Measurements from ENCODE around the gene EPB41.

The EPB41 gene

DNA sequence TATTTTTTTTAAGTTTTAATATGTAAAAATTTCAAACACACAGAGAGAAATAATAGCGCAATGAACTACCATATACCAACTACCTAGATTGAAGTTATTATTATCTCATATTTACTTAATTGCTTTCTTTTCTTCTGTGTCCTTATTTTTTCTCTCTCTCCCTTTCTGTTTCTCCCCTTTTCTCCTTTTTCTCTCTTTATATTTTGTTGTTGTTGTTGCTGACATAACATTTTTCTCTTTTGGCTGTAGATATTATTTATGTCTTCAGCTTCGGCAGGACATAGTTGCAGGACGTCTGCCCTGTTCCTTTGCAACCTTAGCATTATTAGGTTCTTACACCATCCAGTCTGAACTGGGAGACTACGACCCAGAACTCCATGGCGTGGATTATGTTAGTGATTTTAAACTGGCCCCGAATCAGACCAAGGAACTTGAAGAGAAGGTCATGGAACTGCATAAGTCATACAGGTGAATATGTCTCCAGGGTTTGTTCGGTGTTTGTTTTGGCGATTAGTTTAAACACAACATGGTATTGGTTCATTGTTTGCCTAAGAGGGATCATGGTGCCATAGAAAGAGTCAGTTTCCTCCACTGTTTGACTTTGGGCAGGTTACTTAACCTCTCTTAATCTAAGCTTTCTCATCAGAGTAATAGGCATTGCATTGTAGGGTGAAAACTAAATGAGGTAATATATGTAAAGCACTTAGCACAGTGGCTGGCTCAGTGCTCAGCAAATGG is 103.8 kb downstream of the EPB41 start:
- CTCF ChIA-PET = no interaction called here
- DNase-seq (ENCODE audit: extremely low spot score) = no peak
- TF ChIP-seq FOXM1 (IDR thresholded peaks at IDR 0.05; ENCODE audit: borderline replicate concordance) = no peak
- TF ChIP-seq BHLHE40 (IDR thresholded peaks at IDR 0.05; ENCODE audit: borderline replicate concordance) = no peak
- TF ChIP-seq ELF4 (IDR thresholded peaks at IDR 0.05) = no peak
- TF ChIP-seq SP1 (IDR thresholded peaks at IDR 0.05) = no peak
- TF ChIP-seq NFRKB (IDR thresholded peaks at IDR 0.05) = no peak
- no peak for TF ChIP-seq FOXK2 (IDR thresholded peaks at IDR 0.05)
- TF ChIP-seq SUZ12 (IDR thresholded peaks at IDR 0.05) = no peak
- TF ChIP-seq TARDBP (IDR thresholded peaks at IDR 0.05) = no peak
- no peak for TF ChIP-seq HDGF (IDR thresholded peaks at IDR 0.05; ENCODE audit: borderline replicate concordance)
- no peak for TF ChIP-seq FOXA1 (IDR thresholded peaks at IDR 0.05)
- no peak for TF ChIP-seq ARNT (IDR thresholded peaks at IDR 0.05)
- no peak for TF ChIP-seq ZNF384 (IDR thresholded peaks at IDR 0.05)
- TF ChIP-seq, protein P1, sequence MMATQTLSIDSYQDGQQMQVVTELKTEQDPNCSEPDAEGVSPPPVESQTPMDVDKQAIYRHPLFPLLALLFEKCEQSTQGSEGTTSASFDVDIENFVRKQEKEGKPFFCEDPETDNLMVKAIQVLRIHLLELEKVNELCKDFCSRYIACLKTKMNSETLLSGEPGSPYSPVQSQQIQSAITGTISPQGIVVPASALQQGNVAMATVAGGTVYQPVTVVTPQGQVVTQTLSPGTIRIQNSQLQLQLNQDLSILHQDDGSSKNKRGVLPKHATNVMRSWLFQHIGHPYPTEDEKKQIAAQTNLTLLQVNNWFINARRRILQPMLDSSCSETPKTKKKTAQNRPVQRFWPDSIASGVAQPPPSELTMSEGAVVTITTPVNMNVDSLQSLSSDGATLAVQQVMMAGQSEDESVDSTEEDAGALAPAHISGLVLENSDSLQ (IDR thresholded peaks at IDR 0.05) = no peak
- POLR2A ChIA-PET = no interaction called here

DNA sequence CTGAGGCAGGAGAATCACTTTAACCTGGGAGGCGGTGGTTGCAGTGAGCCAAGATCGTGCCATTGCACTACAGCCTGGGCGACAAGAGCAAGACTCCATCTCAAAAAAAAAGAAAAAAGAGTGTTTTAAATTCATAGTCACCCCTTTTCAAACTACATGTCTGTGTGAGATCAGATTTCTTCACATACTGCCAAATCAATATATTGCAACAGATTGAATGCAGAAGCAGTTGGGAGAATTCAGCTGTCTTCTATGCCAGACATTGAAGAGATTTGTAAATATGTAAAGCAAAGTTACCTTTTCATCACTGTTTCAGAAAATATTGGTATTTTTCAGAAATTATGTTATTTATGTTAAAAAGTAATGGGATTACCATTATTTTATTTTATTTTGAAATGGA is 108.3 kb downstream of the EPB41 start:
- ChIA-PET CTCF (interaction anchor here (0.7 kb wide), 1 partner anchor 10 kb away, joined by 3 read pairs; no protein-coding TSS in a partner anchor), POLR2A (no interaction called here)
- TF ChIP-seq ARNT (IDR thresholded peaks at IDR 0.05) (no peak), L3MBTL2 (conservative IDR thresholded peaks at IDR 0.05) (no peak), CTBP1 (IDR thresholded peaks at IDR 0.05; ENCODE audit: borderline replicate concordance) (no peak), NFRKB (IDR thresholded peaks at IDR 0.05) (no peak), FOXK2 (IDR thresholded peaks at IDR 0.05) (no peak), SP1 (IDR thresholded peaks at IDR 0.05) (no peak), HDGF (IDR thresholded peaks at IDR 0.05; ENCODE audit: borderline replicate concordance) (no peak), FOXM1 (IDR thresholded peaks at IDR 0.05; ENCODE audit: borderline replicate concordance) (no peak)
- TF ChIP-seq, protein P1 (IDR thresholded peaks at IDR 0.05) = no peak
- no peak for DNase-seq (ENCODE audit: extremely low spot score)

DNA sequence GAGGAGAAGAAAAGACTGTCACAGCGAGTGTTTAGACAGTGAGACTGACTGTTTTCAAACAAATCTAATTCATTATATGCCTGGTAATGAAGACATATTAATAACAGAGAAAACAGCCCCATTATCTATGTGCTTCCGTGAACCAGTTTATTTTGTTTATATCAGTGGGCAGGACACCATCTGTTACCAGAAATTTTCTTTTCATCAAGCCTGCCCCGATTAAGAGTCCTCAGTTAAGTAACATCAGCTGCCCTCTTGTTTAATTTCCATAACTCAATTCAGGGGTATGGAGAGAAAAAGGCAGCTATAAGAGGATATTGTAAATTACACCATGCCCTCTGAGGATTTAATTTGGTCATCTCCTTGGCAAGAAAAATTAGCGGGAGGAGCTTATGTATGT is 115.3 kb downstream of the EPB41 start:
- ChIA-PET POLR2A (no interaction called here), CTCF (interaction anchor here (1.1 to 7.8 kb wide), 2 partner anchors 136 to 149 kb away, joined by 3 to 73 read pairs; no protein-coding TSS in a partner anchor)
- TF ChIP-seq ELF4 (IDR thresholded peaks at IDR 0.05) = no peak
- no peak for TF ChIP-seq L3MBTL2 (conservative IDR thresholded peaks at IDR 0.05)
- TF ChIP-seq FOXK2 (IDR thresholded peaks at IDR 0.05) = no peak
- TF ChIP-seq ARNT (IDR thresholded peaks at IDR 0.05) = no peak
- TF ChIP-seq ZNF384 (IDR thresholded peaks at IDR 0.05) = no peak
- no peak for TF ChIP-seq CTBP1 (IDR thresholded peaks at IDR 0.05; ENCODE audit: borderline replicate concordance)
- TF ChIP-seq TARDBP (IDR thresholded peaks at IDR 0.05) = no peak
- TF ChIP-seq SP1 (IDR thresholded peaks at IDR 0.05) = no peak
- TF ChIP-seq LEF1 (IDR thresholded peaks at IDR 0.05; ENCODE audit: borderline replicate concordance) = no peak
- TF ChIP-seq HDGF (IDR thresholded peaks at IDR 0.05; ENCODE audit: borderline replicate concordance) = no peak
- TF ChIP-seq, protein P1 (IDR thresholded peaks at IDR 0.05) = no peak
- TF ChIP-seq FOXM1 (IDR thresholded peaks at IDR 0.05; ENCODE audit: borderline replicate concordance) = no peak
- no peak for TF ChIP-seq FOXA1 (IDR thresholded peaks at IDR 0.05)
- TF ChIP-seq NFRKB (IDR thresholded peaks at IDR 0.05) = no peak
- no peak for TF ChIP-seq SUZ12 (IDR thresholded peaks at IDR 0.05)
- TF ChIP-seq BHLHE40 (IDR thresholded peaks at IDR 0.05; ENCODE audit: borderline replicate concordance) = no peak
- no peak for DNase-seq (ENCODE audit: extremely low spot score)

DNA sequence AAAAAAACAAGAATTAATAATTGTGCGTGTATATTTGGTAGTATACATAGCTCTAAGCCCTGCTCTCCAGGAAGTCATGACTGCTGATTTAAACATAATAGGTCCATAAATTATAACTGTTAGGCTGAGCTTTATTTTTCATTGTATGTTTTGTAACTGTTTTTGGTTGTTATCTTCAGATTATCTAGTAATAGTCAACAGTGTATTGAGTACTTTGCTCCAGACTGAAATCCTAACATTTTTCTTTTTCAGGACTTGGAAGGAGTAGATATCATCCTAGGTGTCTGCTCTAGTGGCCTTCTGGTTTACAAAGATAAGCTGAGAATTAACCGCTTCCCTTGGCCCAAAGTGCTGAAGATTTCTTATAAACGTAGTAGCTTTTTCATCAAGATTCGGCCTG is 118.5 kb downstream of the EPB41 start:
- DNase-seq (ENCODE audit: extremely low spot score) = no peak
- no peak for TF ChIP-seq FOXM1 (IDR thresholded peaks at IDR 0.05; ENCODE audit: borderline replicate concordance)
- TF ChIP-seq, protein P1 (IDR thresholded peaks at IDR 0.05) = peak; percentile 24; the same call in 1 of the 2 replicates
- ChIA-PET POLR2A (interaction anchor here (1.0 to 1.1 kb wide), 2 partner anchors 118 to 151 kb away, joined by 4 to 5 read pairs; partner anchors contain the start of gene EPB41), CTCF (interaction anchor here (0.9 to 7.8 kb wide), 9 partner anchors 8 to 170 kb away, joined by 3 to 73 read pairs (median 7); no protein-coding TSS in a partner anchor)

DNA sequence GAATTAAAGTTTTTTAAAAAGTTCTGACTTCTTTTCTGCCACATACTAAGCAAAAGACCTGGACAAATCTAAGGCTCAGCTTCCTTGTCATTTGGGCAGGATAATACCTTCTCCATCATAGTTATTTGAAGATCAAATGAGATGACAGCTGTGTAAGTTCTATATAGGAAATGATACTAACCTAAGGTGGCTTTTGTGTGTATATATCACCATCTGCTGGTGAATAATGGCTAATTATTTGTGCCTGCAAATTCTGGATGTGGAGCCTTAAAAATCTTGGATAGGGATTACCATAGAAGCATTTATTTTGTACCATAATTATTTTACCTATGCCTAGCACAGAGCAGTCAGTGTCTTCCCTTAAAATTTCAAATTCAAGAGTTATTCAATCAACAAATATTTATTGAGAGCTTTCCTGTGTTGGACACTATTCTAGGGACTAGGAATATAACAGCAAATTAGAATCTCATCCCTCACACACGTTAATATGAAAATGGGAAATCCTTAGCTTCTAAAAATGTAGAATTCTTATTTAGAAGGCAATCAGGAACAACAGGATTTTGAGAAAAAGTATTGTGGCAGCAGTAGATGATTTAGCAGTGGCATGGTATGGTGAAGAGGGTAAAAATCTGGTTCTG is 119.6 kb downstream of the EPB41 start:
- peak; percentile 67 for DNase-seq (ENCODE audit: extremely low spot score)
- TF ChIP-seq, protein P1 (IDR thresholded peaks at IDR 0.05) = 0 out of 2 replicates have a peak, but pooled peaks have one; percentile 25
- TF ChIP-seq FOXK2 (IDR thresholded peaks at IDR 0.05) = no peak
- ChIA-PET CTCF (interaction anchor here (1.0 to 7.8 kb wide), 9 partner anchors 9 to 180 kb away, joined by 3 to 73 read pairs (median 7); no protein-coding TSS in a partner anchor), POLR2A (interaction anchor here (1.1 kb wide), 1 partner anchor 119 kb away, joined by 4 read pairs; the partner anchor contains the start of gene EPB41)
